Nephron (organoid): ENCODE data around the gene CGREF1.
A peak's percentile ranks its signal among the peaks of the same experiment; 100 is the strongest.
"Not testable (repeated sequence)": the region's sequence is repeated elsewhere in the genome, so short reads cannot be mapped to it uniquely, and the experiment has no call there.

Experiments used
- H3K27ac Mint-ChIP-seq, 3 experiments: 2 replicates each; pipeline ENCODE4 v1.8.0; 2020; ENCODE audit warnings: mixed read lengths in 3 of 3, mild to moderate bottlenecking in 2 of 3, moderate library complexity in 1 of 3
- H3K27me3 Mint-ChIP-seq: 2 replicates; pipeline ENCODE4 v1.8.0; 2021; ENCODE audit warnings: low read depth, mild to moderate bottlenecking, moderate library complexity, mixed read lengths
- H3K36me3 Mint-ChIP-seq: 2 replicates; pipeline ENCODE4 v1.8.0; 2020; ENCODE audit warnings: low read depth, mixed read lengths
- H3K4me1 Mint-ChIP-seq: 2 replicates; pipeline ENCODE4 v1.8.0; 2020; ENCODE audit warnings: mixed read lengths
- H3K4me3 Mint-ChIP-seq, 3 experiments: 2 replicates each; pipeline ENCODE4 v1.8.0; 2020; ENCODE audit warnings: mild to moderate bottlenecking in 3 of 3, mixed read lengths in 3 of 3, moderate library complexity in 2 of 3
- H3K9me3 Mint-ChIP-seq: 2 replicates; pipeline ENCODE4 v1.8.0; 2020; ENCODE audit warnings: mixed read lengths
- TF ChIP-seq, protein P1 (sequence below), 3 experiments: fragments of 200-600 bp; sonication (generic); IDR thresholded peaks; one replicate each; pipeline ENCODE4 v1.5.0; 2021; ENCODE audit warnings: antibody characterized with exemption in 3 of 3; ENCODE audit not compliant: unreplicated experiment in 3 of 3

Gene CGREF1

GRCh38 chr2:27080140-27080469 lies 38.8 kb downstream of the CGREF1 start:
- peaks cover 72% of the 10 kb centered on the region for H3K4me1 Mint-ChIP-seq
- peaks cover 3% of the 10 kb centered on the region for H3K27me3 Mint-ChIP-seq
- peaks cover 7% of the 10 kb centered on the region for H3K36me3 Mint-ChIP-seq
- H3K9me3 Mint-ChIP-seq, result no peaks in the 10 kb centered on the region
- peak overlapping the region; percentile 85 to 95 (median 93) for H3K4me3 Mint-ChIP-seq
- H3K27ac Mint-ChIP-seq, result peak overlapping the region; percentile 82 to 93 (median 92)
- TF ChIP-seq, protein P1, sequence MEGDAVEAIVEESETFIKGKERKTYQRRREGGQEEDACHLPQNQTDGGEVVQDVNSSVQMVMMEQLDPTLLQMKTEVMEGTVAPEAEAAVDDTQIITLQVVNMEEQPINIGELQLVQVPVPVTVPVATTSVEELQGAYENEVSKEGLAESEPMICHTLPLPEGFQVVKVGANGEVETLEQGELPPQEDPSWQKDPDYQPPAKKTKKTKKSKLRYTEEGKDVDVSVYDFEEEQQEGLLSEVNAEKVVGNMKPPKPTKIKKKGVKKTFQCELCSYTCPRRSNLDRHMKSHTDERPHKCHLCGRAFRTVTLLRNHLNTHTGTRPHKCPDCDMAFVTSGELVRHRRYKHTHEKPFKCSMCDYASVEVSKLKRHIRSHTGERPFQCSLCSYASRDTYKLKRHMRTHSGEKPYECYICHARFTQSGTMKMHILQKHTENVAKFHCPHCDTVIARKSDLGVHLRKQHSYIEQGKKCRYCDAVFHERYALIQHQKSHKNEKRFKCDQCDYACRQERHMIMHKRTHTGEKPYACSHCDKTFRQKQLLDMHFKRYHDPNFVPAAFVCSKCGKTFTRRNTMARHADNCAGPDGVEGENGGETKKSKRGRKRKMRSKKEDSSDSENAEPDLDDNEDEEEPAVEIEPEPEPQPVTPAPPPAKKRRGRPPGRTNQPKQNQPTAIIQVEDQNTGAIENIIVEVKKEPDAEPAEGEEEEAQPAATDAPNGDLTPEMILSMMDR (IDR thresholded peaks at IDR 0.05; ENCODE audit: unreplicated experiment in 3 of 3), result no peak

DNA sequence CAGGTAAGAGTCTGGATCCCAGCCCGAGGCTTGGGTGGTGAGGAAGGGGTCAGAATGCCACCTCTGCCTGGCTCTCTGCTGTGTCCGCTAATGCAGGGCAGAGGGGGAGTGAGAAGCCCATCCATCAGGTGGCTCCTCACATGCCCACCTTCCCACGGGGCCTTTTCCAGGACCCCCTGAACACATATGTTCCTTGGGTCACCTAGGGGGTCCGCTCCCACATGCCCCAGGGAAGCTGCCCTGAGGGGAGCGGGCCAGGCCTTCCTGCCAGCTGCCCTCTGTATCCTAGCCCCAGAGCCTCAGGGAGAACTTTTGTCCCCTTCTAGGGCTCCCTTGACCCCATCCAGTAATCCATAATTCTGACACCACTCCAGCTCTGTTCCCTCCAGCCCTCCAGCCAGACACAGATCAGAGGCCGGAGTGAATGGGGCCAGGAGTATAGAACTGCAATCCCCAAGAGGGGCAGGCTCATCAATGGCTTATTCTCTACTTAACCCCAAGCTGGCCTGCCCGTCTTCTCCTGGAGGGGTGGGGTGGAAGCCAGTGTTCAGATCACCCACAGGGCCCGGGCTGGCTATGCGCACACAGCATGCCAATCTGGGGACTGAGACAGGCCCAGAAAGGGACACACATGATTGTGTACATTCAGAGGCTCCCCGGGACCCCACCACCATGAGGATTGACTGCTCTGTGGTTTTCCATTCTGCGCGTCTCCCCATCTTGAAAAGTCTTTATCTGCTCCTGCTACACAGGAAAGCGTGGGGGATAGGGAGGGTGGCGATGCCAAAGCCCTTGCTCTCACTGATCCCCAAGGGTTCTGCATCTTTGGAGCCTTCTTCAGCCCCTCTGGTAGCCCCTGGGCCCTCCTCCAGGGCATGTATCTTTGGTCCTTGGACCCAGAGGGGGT lies 39.4 kb downstream of the CGREF1 start:
- no peaks in the 10 kb centered on the region for H3K9me3 Mint-ChIP-seq
- H3K27ac Mint-ChIP-seq, result peak overlapping the region; percentile 82 to 93 (median 92)
- H3K4me3 Mint-ChIP-seq, result peak overlapping the region; percentile 85 to 95 (median 93)
- TF ChIP-seq, protein P1 (IDR thresholded peaks at IDR 0.05; ENCODE audit: unreplicated experiment in 3 of 3), result no peak
- peaks cover 72% of the 10 kb centered on the region for H3K4me1 Mint-ChIP-seq
- peaks cover 3% of the 10 kb centered on the region for H3K27me3 Mint-ChIP-seq
- H3K36me3 Mint-ChIP-seq, result peaks cover 7% of the 10 kb centered on the region

- peak within 1 kb of the TSS; percentile 85 to 95 (median 93) for H3K4me3 Mint-ChIP-seq
- H3K4me1 Mint-ChIP-seq, result peaks cover 70% of the 10 kb centered on the region
- peaks cover 7% of the 10 kb centered on the region for H3K36me3 Mint-ChIP-seq
- peak within 1 kb of the TSS; percentile 91 to 99 (median 98) for H3K27ac Mint-ChIP-seq
- H3K9me3 Mint-ChIP-seq, result no peaks in the 10 kb centered on the region
- TF ChIP-seq, protein P1 (IDR thresholded peaks at IDR 0.05; ENCODE audit: unreplicated experiment in 3 of 3), result no peak
- peaks cover 3% of the 10 kb centered on the region for H3K27me3 Mint-ChIP-seq
Observed at GRCh38 chr2:27078267-27079194, 40.4 kb downstream of the CGREF1 start, which contains the start of gene EMILIN1. EMILIN1 (plus strand) TSS chr2:27078615; CDS start chr2:27079066, 451 bp downstream.

- TF ChIP-seq, protein P1 (IDR thresholded peaks at IDR 0.05; ENCODE audit: unreplicated experiment in 3 of 3), result no peak
- no peaks in the 10 kb centered on the region for H3K9me3 Mint-ChIP-seq
Observed at GRCh38 chr2:27077231-27077630, 41.7 kb downstream of the CGREF1 start.

GRCh38 chr2:27076323-27076722 lies 42.6 kb downstream of the CGREF1 start:
- TF ChIP-seq, protein P1 (IDR thresholded peaks at IDR 0.05; ENCODE audit: unreplicated experiment in 3 of 3), result no peak

More at GRCh38 chr2:27077231-27077630, 41.7 kb downstream of the CGREF1 start:
- peaks cover 7% of the 10 kb centered on the region for H3K36me3 Mint-ChIP-seq
- H3K4me1 Mint-ChIP-seq, result peaks cover 76% of the 10 kb centered on the region
- H3K27me3 Mint-ChIP-seq, result peaks cover 3% of the 10 kb centered on the region
- peak overlapping the region; percentile 42 to 72 (median 65) for H3K4me3 Mint-ChIP-seq
- H3K27ac Mint-ChIP-seq, result peak overlapping the region; percentile 91 to 99 (median 98)

GRCh38 chr2:27075566-27075871 lies 43.4 kb downstream of the CGREF1 start:
- not testable (repeated sequence) for H3K27me3 Mint-ChIP-seq, H3K9me3 Mint-ChIP-seq, H3K36me3 Mint-ChIP-seq
- Mint-ChIP-seq H3K27ac (peak overlapping the region; percentile 97 to 99 (median 98)), H3K4me3 (peak overlapping the region; percentile 17 to 57 (median 37)), H3K4me1 (peaks cover 74% of the 10 kb centered on the region)

More at GRCh38 chr2:27076323-27076722, 42.6 kb downstream of the CGREF1 start:
- peaks cover 3% of the 10 kb centered on the region for H3K27me3 Mint-ChIP-seq
- peak overlapping the region; percentile 3 to 51 (median 47) for H3K4me3 Mint-ChIP-seq
- H3K36me3 Mint-ChIP-seq, result peaks cover 5% of the 10 kb centered on the region
- no peaks in the 10 kb centered on the region for H3K9me3 Mint-ChIP-seq
- H3K4me1 Mint-ChIP-seq, result peaks cover 75% of the 10 kb centered on the region
- H3K27ac Mint-ChIP-seq, result peak overlapping the region; percentile 91 to 99 (median 98)
